Measurements from ENCODE around the gene RIC3. TPM values are rescaled to one million over a fixed set of nuclear protein-coding genes. Genes with fewer than 3 reads are reported as not detected.

The RIC3 gene
- total RNA-seq = not detected in 2 replicates

GRCh38 chr11:8168485-8169257 is at the start of gene RIC3:
Gene RIC3, minus strand, starts transcription at chr11:8169025. Its CDS starts 36 bp downstream, at chr11:8168989.

GRCh38 chr11:8080674-8081590 is 87.9 kb downstream of the RIC3 start, which contains the start of gene TUB:
Gene TUB, plus strand, starts transcription at chr11:8081211. Its CDS starts 300 bp downstream, at chr11:8081511.

Other genes with a start within 250 kb of the RIC3 start
- not detected in 2 replicates for gene OR10A6, start 237.8 kb downstream of the RIC3 start, total RNA-seq
- gene OR10A3, start 227.3 kb downstream of the RIC3 start, total RNA-seq = not detected in 2 replicates
- gene NLRP10, start 203.6 kb downstream of the RIC3 start, total RNA-seq = 0.09 and 0.63 TPM in 2 replicates
- 187 and 259 TPM in 2 replicates for gene EIF3F, start 181.7 kb downstream of the RIC3 start, total RNA-seq
- 7.6 and 9.5 TPM in 2 replicates for gene TUB, start 87.8 kb downstream of the RIC3 start, total RNA-seq
- not detected in 2 replicates for gene LMO1, start 94.9 kb upstream of the RIC3 start, total RNA-seq

All from bronchial smooth muscle cell (primary cell).